GM20000 (cell line): Measurements from ENCODE around the gene LTBP1.

Source experiments
- DNase-seq: peaks from one replicate; pipeline ENCODE4 v3.0.0; 2012; ENCODE audit warnings: low spot score
- CTCF ChIP-seq: IDR thresholded peaks from 2 replicates; pipeline ENCODE4 v1.5.1; 2012; ENCODE audit warnings: mild to moderate bottlenecking, control low read depth; ENCODE audit errors: extremely low read depth, missing control alignments

Gene LTBP1

GRCh38 chr2:33284287-33284686 is 337.5 kb downstream of the LTBP1 start:
- DNase-seq: no peak
- TF ChIP-seq CTCF: no peak

- no peak for DNase-seq
- TF ChIP-seq CTCF: no peak
Measured at GRCh38 chr2:33287507-33288005, 340.8 kb downstream of the LTBP1 start.

- TF ChIP-seq CTCF: no peak
- no peak for DNase-seq
Measured at GRCh38 chr2:33288011-33288410, 341.3 kb downstream of the LTBP1 start.

GRCh38 chr2:33289961-33290360 is 343.2 kb downstream of the LTBP1 start:
- DNase-seq: no peak
- TF ChIP-seq CTCF: no peak

- no peak for TF ChIP-seq CTCF
- DNase-seq: no peak
Measured at GRCh38 chr2:33291278-33292013, 344.7 kb downstream of the LTBP1 start.

GRCh38 chr2:33292063-33292462 is 345.3 kb downstream of the LTBP1 start:
- TF ChIP-seq CTCF: no peak
- no peak for DNase-seq

GRCh38 chr2:33292981-33293595 is 346.3 kb downstream of the LTBP1 start:
- TF ChIP-seq CTCF: no peak
- no peak for DNase-seq
